Esophagus muscularis mucosa (tissue), 3 donors: Measurements from ENCODE around the gene PAPLN.

Source experiments
- CTCF ChIP-seq, 3 experiments: fragments of 200-600 bp in 2 of 3; fragments of 450-650 bp in 1 of 3; sonication (generic) in 2 of 3; IDR thresholded peaks; one replicate each; pipeline ENCODE4 v1.5.1; 2017 to 2019; ENCODE audit warnings: antibody characterized with exemption in 3 of 3, mild to moderate bottlenecking in 2 of 3, moderate library complexity in 1 of 3
- POLR2A ChIP-seq: fragments of 450-650 bp; IDR thresholded peaks from one replicate; pipeline ENCODE4 v1.6.1; 2017; ENCODE audit warnings: antibody characterized with exemption, moderate library complexity, mild to moderate bottlenecking, low read depth

GRCh38 chr14:73269729-73270531 is 32.6 kb downstream of the PAPLN start:
- no peak for TF ChIP-seq CTCF (IDR thresholded peaks at IDR 0.05)
- TF ChIP-seq POLR2A: no peak
